Body of pancreas (tissue), 4 donors: ENCODE results near the gene GP1BA. TPM values are rescaled to one million over a fixed set of nuclear protein-coding genes. Genes with fewer than 3 reads are reported as not detected.

Source experiments
- ATAC-seq: fragments of 150-250 bp; one replicate; pipeline ENCODE4 v1.9.1; 2016
- DNase-seq, 4 donors: peaks; one replicate each; pipeline ENCODE4 v3.0.0-alpha.2; 2019
- H3K27ac ChIP-seq, 4 donors: fragments of 200-600 bp; sonication (generic); 1 replicate in 3 of 4; 2 replicates in 1 of 4; pipeline versions ENCODE4 v1.5.1 to v1.6.1; 2016 to 2019; ENCODE audit warnings: mild to moderate bottlenecking in 1 of 4, mixed read lengths in 1 of 4, moderate library complexity in 1 of 4
- H3K27me3 ChIP-seq, 2 donors: fragments of 200-600 bp; sonication (generic); one replicate each; pipeline ENCODE4 v1.6.0; 2016; ENCODE audit warnings: mild to moderate bottlenecking in 1 of 2
- H3K36me3 ChIP-seq, 2 donors: fragments of 200-600 bp; sonication (generic); replicated peaks in 1 of 2; 2 replicates each; pipeline ENCODE4 v1.5.1; 2016; ENCODE audit warnings: low read depth in 2 of 2; ENCODE audit not compliant: insufficient read depth in 1 of 2
- H3K4me1 ChIP-seq: fragments of 200-600 bp; sonication (generic); one replicate; pipeline ENCODE4 v1.6.0; 2016
- H3K4me3 ChIP-seq, 2 donors: fragments of 200-600 bp; sonication (generic); 1 replicate in 1 of 2; 2 replicates in 1 of 2; pipeline ENCODE4 v1.5.1; 2016 to 2019
- H3K9me3 ChIP-seq, 3 donors: fragments of 200-600 bp; sonication (generic); 1 replicate in 2 of 3; 2 replicates in 1 of 3; pipeline ENCODE4 v1.5.1; 2016
- POLR2A ChIP-seq, 3 donors: fragments of 450-650 bp; IDR thresholded peaks; one replicate each; pipeline ENCODE4 v1.6.1; 2016; ENCODE audit warnings: antibody characterized with exemption in 3 of 3, mild to moderate bottlenecking in 2 of 3
- WGBS, 2 donors: methylation state at CpG; one replicate each; pipeline ENCODE4 v1.1.5; 2017; 5-methylcytosine and 5-hydroxymethylcytosine counted together
- intact Hi-C: fragments of 100-400 bp; cut with DNase I; formaldehyde crosslinking; loops from one replicate; pipeline ENCODE4 v1.15.1; 2023
- total RNA-seq, 2 donors: library from RNA; depleted of rRNA; stranded (reverse); fragments of >200 nt; gene quantifications; one replicate each; pipeline ENCODE4 v1.1.0, GENCODE V29; 2016
- TF ChIP-seq, protein P1 (sequence below), 7 experiments: fragments of 450-650 bp in 4 of 7; fragments of 200-600 bp in 3 of 7; sonication (generic) in 3 of 7; IDR thresholded peaks; one replicate each; pipeline ENCODE4 v1.5.1; 2016 to 2019; ENCODE audit warnings: antibody characterized with exemption in 7 of 7

Gene GP1BA
- total RNA-seq, 2 donors from 2014 or later, result not detected

DNA sequence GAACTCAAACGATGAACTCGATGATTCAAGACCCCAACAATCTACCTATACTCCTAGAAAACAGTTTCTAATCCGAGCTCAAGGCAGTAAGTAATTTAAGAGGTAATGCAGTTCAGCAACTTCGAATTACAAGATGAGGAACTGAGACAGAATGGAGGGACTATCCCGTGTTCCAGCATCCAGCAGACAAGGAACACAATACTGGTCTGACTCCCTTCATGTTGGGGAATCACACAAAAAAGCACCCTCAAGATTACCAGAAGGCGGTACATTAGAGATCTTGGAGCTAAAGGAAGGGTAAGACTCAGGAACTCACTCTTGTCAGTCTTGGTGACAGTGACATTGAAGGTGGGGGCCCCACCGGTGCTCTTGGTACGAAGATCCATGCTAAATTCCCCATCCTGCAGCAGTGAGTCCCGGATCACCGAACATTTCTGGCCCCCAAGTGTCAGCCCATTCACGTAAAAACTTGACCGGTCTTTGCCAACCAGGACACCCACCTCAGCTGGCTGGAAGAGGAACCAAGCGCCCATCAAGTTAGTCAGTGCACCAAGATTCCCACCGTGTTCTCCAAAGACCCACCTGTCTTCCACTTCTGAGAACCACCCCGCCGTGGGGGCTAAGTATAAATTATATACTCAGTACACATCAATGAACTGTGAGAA, 14.4 kb downstream of the GP1BA start:
- WGBS, 2 donors, result 32 to 39% methylated on average over 11 to 16 of the region's 16 CpGs
- no peak for DNase-seq
- no peaks in the 10 kb centered on the region for H3K9me3 ChIP-seq
- H3K4me1 ChIP-seq, result peaks cover 40% of the 10 kb centered on the region
- H3K27ac ChIP-seq, result peak overlapping the region in 3 of 4 donors; percentile 93 to 99 (median 98)
- intact Hi-C loops, result no loop called here
- ATAC-seq, result no peak
- H3K27me3 ChIP-seq, result no peaks in the 10 kb centered on the region
- no peak overlapping the region for H3K4me3 ChIP-seq
- peaks cover 0 to 4% of the 10 kb centered on the region in 2 donors for H3K36me3 ChIP-seq
- TF ChIP-seq POLR2A (IDR thresholded peaks at IDR 0.05), result peak in 1 of 3 donors; percentile 5
- TF ChIP-seq, protein P1, sequence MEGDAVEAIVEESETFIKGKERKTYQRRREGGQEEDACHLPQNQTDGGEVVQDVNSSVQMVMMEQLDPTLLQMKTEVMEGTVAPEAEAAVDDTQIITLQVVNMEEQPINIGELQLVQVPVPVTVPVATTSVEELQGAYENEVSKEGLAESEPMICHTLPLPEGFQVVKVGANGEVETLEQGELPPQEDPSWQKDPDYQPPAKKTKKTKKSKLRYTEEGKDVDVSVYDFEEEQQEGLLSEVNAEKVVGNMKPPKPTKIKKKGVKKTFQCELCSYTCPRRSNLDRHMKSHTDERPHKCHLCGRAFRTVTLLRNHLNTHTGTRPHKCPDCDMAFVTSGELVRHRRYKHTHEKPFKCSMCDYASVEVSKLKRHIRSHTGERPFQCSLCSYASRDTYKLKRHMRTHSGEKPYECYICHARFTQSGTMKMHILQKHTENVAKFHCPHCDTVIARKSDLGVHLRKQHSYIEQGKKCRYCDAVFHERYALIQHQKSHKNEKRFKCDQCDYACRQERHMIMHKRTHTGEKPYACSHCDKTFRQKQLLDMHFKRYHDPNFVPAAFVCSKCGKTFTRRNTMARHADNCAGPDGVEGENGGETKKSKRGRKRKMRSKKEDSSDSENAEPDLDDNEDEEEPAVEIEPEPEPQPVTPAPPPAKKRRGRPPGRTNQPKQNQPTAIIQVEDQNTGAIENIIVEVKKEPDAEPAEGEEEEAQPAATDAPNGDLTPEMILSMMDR (IDR thresholded peaks at IDR 0.05), result no peak

DNA sequence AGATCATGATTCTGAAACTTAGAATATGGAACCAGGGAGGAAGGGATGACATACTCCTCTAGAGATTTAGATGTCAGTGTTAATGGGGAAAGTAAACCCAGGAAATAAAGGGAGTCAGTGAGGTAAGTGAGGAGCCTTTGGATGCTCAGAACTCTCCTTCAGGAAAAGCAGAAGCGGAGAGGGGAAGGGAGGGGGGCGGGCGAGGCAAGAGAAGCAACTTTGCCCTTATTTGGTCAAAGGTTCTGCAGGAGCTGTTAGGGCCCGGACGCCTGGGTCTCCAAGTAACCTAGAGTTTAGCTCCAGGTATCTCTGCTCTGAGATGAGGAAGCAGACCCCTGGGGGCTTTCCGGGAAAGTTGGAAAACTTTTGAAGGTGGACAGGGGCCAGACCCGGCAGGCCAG, 14.9 kb downstream of the GP1BA start:
- ATAC-seq (no peak), DNase-seq (no peak)
- Histone ChIP-seq H3K4me1 (peaks cover 34% of the 10 kb centered on the region), H3K36me3 (peaks cover 0 to 4% of the 10 kb centered on the region in 2 donors), H3K27me3 (no peaks in the 10 kb centered on the region), H3K9me3 (no peaks in the 10 kb centered on the region), H3K27ac (peak overlapping the region; percentile 93 to 99 (median 96)), H3K4me3 (peak overlapping the region; percentile 55 to 91)
- intact Hi-C loops, result no loop called here
- WGBS, 2 donors, result 2% methylated on average over 7 of the region's 7 CpGs
- no peak for TF ChIP-seq POLR2A (IDR thresholded peaks at IDR 0.05)
- TF ChIP-seq, protein P1 (IDR thresholded peaks at IDR 0.05), result no peak

DNA sequence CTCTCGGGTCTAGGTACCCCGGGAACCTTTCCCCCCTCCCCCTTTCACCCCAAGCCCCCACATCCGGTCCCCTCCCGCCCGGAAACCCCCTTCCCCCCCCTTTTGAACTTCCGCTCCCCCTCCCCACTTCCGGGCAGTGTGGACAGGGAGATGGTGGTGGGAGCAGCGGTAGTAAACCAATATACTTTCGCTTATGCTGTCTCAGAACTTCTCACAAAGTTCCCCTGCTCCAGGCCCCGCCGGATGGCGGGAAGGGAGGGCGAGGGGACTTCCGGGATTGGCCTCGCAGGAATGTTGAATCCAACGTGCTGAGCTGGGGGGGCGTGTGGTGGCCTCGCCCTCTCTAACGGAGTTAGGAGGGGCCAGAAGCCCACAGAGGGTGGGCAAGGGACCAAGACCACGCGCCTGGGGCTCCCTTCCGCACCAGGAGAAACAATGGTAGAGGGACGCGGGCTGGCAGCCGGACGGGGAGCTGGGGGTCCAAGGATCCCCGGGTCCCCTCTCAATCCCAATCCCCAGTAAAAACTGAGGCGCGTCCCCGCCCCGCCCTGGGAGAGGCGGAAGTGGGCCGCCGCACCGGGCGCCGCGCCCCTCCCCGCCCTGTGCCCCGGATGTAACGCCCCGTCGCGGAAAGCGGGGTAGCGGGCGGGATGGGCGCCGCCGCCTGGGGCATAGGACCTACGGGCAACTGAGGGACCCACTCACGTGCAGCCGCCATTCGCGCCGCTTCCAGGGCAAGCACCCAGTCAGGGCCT, 15.5 kb downstream of the GP1BA start:
- no peak for TF ChIP-seq POLR2A (IDR thresholded peaks at IDR 0.05)
- TF ChIP-seq, protein P1 (IDR thresholded peaks at IDR 0.05), result no peak
- peaks cover 0 to 4% of the 10 kb centered on the region in 2 donors for H3K36me3 ChIP-seq
- peaks cover 34% of the 10 kb centered on the region for H3K4me1 ChIP-seq
- ATAC-seq (peak; percentile 30), DNase-seq (peak; percentile 45 to 54 (median 48))
- H3K4me3 ChIP-seq, result peak overlapping the region; percentile 55 to 91
- peak overlapping the region; percentile 93 to 99 (median 96) for H3K27ac ChIP-seq
- no peaks in the 10 kb centered on the region for H3K27me3 ChIP-seq
- no peaks in the 10 kb centered on the region for H3K9me3 ChIP-seq
- 0 to 1% methylated on average over 9 to 53 of the region's 56 CpGs for WGBS, 2 donors
- intact Hi-C loops, result no loop called here

DNA sequence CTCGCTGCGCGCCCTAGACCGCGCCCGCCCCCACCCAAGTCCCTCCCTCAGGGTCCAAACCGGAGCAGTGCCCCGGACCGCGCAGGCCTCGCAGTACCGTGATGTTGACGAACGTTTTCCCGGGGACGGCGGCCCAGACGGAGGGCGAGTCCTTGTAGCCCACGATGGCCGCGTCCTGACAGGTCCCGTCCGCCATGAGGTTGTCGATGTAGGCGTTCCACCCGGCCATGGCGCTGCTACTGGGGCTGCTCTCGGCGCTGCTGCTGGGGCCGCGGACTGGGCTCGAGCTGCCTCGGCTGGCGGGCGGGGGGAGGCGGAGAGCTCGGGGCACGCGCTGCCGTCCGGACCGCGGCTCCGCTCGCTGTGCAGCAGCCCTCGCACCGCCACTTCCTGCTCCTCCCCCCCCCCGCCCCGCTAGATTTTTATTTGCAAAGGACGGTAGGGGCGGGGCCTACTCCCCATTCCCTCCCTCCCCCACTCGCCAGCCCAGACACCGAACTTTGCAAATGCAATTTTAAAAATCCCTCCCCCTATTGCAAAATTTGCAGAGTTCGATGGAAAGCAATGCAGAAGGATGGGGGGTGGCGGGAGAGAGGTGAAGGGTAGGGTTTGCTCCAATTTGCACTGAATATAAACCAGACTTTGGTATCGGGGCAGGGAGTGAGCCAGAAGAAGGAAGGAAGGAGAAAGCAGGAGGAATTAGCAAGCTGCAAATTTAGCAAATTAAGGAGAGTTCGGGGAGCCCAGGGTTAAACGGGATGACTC, 16.3 kb downstream of the GP1BA start, which contains the start of gene PFN1:
TSS of gene PFN1 (minus strand) at position 365 of the 765 bp plus-strand sequence. CDS start at position 229, 136 bp downstream.
- no peaks in the 10 kb centered on the region for H3K36me3 ChIP-seq
- intact Hi-C loops, result no loop called here
- ATAC-seq (peak; percentile 78), DNase-seq (peak; percentile 91 to 95 (median 93))
- no peaks in the 10 kb centered on the region for H3K27me3 ChIP-seq
- peaks cover 34% of the 10 kb centered on the region for H3K4me1 ChIP-seq
- H3K4me3 ChIP-seq, result peak within 1 kb of the TSS; percentile 61 to 91
- H3K27ac ChIP-seq, result peak within 1 kb of the TSS; percentile 93 to 99 (median 96)
- H3K9me3 ChIP-seq, result no peaks in the 10 kb centered on the region
- WGBS, 2 donors, result 0% methylated on average over 8 to 54 of the region's 59 CpGs
- TF ChIP-seq POLR2A (IDR thresholded peaks at IDR 0.05), result peak; percentile 83 to 90 (median 87)
- TF ChIP-seq, protein P1 (IDR thresholded peaks at IDR 0.05), result no peak
